GM20000 (cell line): Measurements from ENCODE around the gene DEFB132.

Experiments used
- DNase-seq: peaks from one replicate; pipeline ENCODE4 v3.0.0; 2012; ENCODE audit warnings: low spot score
- TF ChIP-seq, protein P1 (sequence below): IDR thresholded peaks from 2 replicates; pipeline ENCODE4 v1.5.1; 2012; ENCODE audit warnings: mild to moderate bottlenecking, control low read depth; ENCODE audit errors: extremely low read depth, missing control alignments

The DEFB132 gene

GRCh38 chr20:297925-298775 lies 40.6 kb downstream of the DEFB132 start:
- DNase-seq = peak; percentile 70
- TF ChIP-seq, protein P1, sequence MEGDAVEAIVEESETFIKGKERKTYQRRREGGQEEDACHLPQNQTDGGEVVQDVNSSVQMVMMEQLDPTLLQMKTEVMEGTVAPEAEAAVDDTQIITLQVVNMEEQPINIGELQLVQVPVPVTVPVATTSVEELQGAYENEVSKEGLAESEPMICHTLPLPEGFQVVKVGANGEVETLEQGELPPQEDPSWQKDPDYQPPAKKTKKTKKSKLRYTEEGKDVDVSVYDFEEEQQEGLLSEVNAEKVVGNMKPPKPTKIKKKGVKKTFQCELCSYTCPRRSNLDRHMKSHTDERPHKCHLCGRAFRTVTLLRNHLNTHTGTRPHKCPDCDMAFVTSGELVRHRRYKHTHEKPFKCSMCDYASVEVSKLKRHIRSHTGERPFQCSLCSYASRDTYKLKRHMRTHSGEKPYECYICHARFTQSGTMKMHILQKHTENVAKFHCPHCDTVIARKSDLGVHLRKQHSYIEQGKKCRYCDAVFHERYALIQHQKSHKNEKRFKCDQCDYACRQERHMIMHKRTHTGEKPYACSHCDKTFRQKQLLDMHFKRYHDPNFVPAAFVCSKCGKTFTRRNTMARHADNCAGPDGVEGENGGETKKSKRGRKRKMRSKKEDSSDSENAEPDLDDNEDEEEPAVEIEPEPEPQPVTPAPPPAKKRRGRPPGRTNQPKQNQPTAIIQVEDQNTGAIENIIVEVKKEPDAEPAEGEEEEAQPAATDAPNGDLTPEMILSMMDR = no peak

DNA sequence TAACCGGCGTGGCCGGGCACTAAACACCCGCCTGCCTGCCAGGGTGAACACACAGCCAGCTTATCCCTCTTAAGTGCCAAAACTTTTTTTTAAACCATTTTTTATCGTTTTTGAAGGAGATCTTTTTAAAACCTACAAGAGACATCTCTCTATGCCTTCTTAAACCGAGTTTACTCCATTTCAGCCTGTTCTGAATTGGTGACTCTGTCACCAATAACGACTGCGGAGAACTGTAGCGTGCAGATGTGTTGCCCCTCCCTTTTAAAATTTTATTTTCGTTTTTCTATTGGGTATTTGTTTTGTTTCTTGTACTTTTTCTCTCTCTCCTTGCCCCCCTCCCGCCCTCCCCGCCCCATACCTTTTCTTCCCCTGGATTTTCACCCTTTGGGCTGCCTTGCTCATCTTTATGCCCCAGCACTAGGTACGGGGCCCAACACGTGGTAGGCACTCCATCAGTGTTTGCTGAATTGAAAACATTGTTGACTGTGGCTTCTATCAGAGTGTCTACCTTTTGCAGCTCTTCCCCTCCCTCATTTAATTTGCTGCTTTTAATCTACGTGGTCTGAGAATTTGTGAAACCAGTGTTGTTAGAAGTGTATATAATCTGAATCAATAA lies 41.4 kb downstream of the DEFB132 start:
- no peak for DNase-seq
- TF ChIP-seq, protein P1 = no peak

DNA sequence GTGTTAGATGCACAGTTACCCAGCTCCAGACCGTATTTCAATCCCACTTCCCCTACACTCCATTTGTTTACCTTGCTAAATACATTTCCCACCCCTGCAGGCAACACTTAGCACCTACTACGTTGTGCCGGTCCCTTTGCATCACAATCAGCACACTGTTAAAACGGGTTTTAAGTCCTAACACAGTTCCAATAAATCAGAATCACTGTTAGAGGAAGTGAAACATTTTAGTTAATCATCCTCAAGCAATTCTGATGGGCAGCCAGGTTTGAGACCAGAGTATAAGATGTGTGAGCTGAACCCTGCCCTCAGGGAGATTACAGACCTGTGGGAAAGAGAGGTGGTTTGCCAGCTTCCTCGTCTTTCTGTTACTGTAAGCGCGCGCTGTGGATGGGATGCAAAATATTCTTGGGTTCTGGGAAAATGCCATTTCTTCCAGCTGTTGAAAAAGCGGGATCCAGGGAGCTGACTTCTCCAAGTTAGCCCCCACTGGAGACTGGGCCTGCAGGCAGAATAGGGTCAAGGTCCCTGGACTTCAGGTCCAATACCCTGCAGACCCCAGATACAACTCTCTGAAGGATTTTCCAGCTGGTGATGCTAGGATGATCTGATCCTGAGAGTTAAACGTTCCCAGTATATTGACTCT lies 42.9 kb downstream of the DEFB132 start:
- DNase-seq = no peak
- TF ChIP-seq, protein P1 = no peak

DNA sequence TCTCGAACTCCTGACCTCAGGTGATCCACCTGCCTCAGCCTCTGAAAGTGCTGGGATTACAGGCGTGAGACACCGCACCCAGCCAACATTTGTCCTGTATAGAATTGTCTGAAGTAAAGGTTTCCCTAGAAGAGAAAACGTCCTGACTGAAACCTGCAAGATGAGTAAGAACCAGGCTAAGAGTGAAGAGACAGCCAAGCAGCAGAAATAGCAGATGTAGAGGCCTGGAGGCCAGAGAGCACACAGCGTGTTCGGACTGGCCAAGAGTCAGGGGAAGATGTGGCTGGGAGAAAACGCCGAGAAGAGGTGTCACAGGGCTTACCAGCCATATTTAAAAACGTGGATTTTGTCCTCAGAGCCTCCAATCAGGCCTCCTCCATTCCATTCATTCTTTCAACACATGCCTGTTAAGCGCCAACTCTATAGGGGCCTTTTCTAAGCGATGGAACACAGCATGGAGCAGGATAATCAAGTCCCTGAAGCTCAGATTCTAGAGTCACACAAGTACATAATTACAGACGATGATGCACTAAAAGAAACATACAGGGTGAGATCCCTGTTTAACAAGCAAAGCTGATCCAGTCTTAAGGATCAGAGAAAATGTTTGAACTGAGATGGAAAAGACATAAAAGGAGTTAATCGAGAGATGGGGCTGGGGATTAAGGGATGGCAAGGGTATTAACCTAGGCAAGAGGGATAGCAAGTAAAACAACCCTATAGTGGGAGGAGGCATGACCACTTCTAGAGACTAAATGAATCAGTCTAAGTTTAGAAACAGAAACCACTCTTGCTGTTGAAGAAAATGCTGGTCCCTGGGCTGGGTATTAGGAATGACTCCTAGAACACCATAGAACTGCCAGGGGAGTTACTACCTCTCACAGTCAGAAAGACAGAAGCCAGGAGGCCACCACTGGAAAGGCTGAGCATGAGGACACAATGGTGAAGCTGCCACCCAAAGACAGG lies 44.6 kb downstream of the DEFB132 start:
- TF ChIP-seq, protein P1 = no peak

DNA sequence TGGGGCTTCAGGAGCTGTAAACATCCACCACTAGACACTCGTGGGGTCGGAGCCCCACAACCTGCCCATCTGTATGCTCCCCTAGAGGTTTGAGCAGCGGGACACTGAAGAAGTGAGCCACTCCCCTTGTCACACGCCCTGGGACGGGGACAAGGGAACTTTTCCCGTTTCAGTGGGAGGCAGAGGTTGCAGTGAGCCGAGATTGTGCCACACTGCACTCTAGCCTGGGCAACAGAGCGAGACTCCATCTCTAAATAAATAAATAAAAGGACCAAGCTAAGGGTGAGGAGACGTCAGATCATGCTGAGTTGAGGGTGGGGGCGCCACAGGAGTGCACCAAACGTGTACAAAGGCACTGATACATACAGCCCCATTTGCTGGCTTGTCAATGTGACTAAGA lies 48.2 kb downstream of the DEFB132 start:
- DNase-seq = no peak
- TF ChIP-seq, protein P1 = no peak

More for the DNA sequence above, 44.6 kb downstream of the DEFB132 start:
- no peak for DNase-seq

GRCh38 chr20:308427-309038 lies 51.0 kb downstream of the DEFB132 start:
- DNase-seq = no peak
- TF ChIP-seq, protein P1 = no peak
